Neuronal stem cell (in vitro differentiated cells): ENCODE measurements around the gene PTGR3.

Experiments
- DNase-seq: peaks from one replicate; pipeline ENCODE4 v3.0.0-alpha.2; 2013; ENCODE audit warnings: low spot score
- H2AFZ ChIP-seq: one replicate; pipeline ENCODE4 v1.6.1; 2013; ENCODE audit warnings: mild to moderate bottlenecking, low read length, inconsistent platforms
- H2AK5ac ChIP-seq: 2 replicates; pipeline ENCODE4 v1.6.1; 2013; ENCODE audit warnings: low read depth, mild to moderate bottlenecking, inconsistent platforms, low read length, moderate library complexity, mixed read lengths
- H2BK120ac ChIP-seq: 2 replicates; pipeline ENCODE4 v1.6.1; 2013; ENCODE audit warnings: low read depth, mild to moderate bottlenecking, inconsistent platforms, low read length, moderate library complexity, mixed read lengths
- H2BK12ac ChIP-seq: one replicate; pipeline ENCODE4 v1.6.1; 2013; ENCODE audit warnings: low read length, inconsistent platforms
- H2BK15ac ChIP-seq: 2 replicates; pipeline ENCODE4 v1.6.1; 2013; ENCODE audit warnings: mild to moderate bottlenecking, low read length, inconsistent platforms, mixed read lengths
- H2BK5ac ChIP-seq: one replicate; pipeline ENCODE4 v1.6.1; 2013; ENCODE audit warnings: inconsistent platforms, mild to moderate bottlenecking, low read length, moderate library complexity
- H3K14ac ChIP-seq: one replicate; pipeline ENCODE4 v1.6.1; 2013; ENCODE audit warnings: low read length, inconsistent platforms
- H3K18ac ChIP-seq: 2 replicates; pipeline ENCODE4 v1.6.1; 2013; ENCODE audit warnings: low read length, inconsistent platforms
- H3K23ac ChIP-seq: 2 replicates; pipeline ENCODE4 v1.6.1; 2013; ENCODE audit warnings: low read depth, mild to moderate bottlenecking, mixed read lengths, low read length, inconsistent platforms; ENCODE audit not compliant: poor library complexity
- H3K27ac ChIP-seq: replicated peaks from 3 replicates; pipeline ENCODE4 v1.5.1; 2013; ENCODE audit warnings: low read length, inconsistent platforms
- H3K27me3 ChIP-seq, 3 experiments: 2 replicates each; pipeline ENCODE4 v1.6.1; 2013; ENCODE audit warnings: low read length in 3 of 3, mild to moderate bottlenecking in 2 of 3, inconsistent platforms in 1 of 3, low read depth in 1 of 3, mixed read lengths in 1 of 3, moderate library complexity in 1 of 3; ENCODE audit not compliant: control insufficient read depth in 3 of 3, insufficient read depth in 3 of 3
- H3K36me3 ChIP-seq, 2 donors: replicated peaks in 1 of 2; 2 replicates each; pipeline ENCODE4 v1.6.1; 2013; ENCODE audit warnings: low read length in 2 of 2; ENCODE audit not compliant: control insufficient read depth in 2 of 2, insufficient read depth in 2 of 2
- H3K4ac ChIP-seq: 2 replicates; pipeline ENCODE4 v1.6.1; 2013; ENCODE audit warnings: inconsistent platforms, mild to moderate bottlenecking, low read length, moderate library complexity
- H3K4me1 ChIP-seq, 2 donors: 1 replicate in 1 of 2; 2 replicates in 1 of 2; pipeline ENCODE4 v1.6.1; 2013; ENCODE audit warnings: low read length in 2 of 2, low read depth in 1 of 2; ENCODE audit not compliant: control insufficient read depth in 2 of 2, insufficient read depth in 1 of 2
- H3K4me2 ChIP-seq: one replicate; pipeline ENCODE4 v1.6.1; 2013; ENCODE audit warnings: mild to moderate bottlenecking, low read length, inconsistent platforms; ENCODE audit not compliant: insufficient read depth, poor library complexity, severe bottlenecking
- H3K4me3 ChIP-seq, 2 donors: 2 replicates each; pipeline ENCODE4 v1.5.1; 2013; ENCODE audit warnings: low read length in 2 of 2, mild to moderate bottlenecking in 2 of 2, inconsistent platforms in 1 of 2, moderate library complexity in 1 of 2
- H3K79me1 ChIP-seq: one replicate; pipeline ENCODE4 v1.6.1; 2013; ENCODE audit warnings: low read depth, mild to moderate bottlenecking, inconsistent platforms, low read length, moderate library complexity
- H3K9ac ChIP-seq: one replicate; pipeline ENCODE4 v1.6.1; 2013; ENCODE audit warnings: mild to moderate bottlenecking, low read depth, low read length, inconsistent platforms; ENCODE audit not compliant: poor library complexity
- H3K9me3 ChIP-seq, 2 donors: replicated peaks in 1 of 2; 2 replicates each; pipeline versions ENCODE3 to v1.6.1; 2013; ENCODE audit warnings: low read length in 2 of 2, mild to moderate bottlenecking in 2 of 2, inconsistent platforms in 1 of 2, low read depth in 1 of 2, mixed read lengths in 1 of 2, moderate library complexity in 1 of 2; ENCODE audit not compliant: control insufficient read depth in 2 of 2, insufficient read depth in 1 of 2
- H4K8ac ChIP-seq: one replicate; pipeline ENCODE4 v1.6.1; 2013; ENCODE audit warnings: low read depth, mild to moderate bottlenecking, inconsistent platforms, low read length, moderate library complexity
- H4K91ac ChIP-seq: one replicate; pipeline ENCODE4 v1.6.1; 2013; ENCODE audit warnings: low read length, low read depth, mild to moderate bottlenecking, inconsistent platforms; ENCODE audit not compliant: poor library complexity
- WGBS, 2 donors: extraction: QIAGEN DNeasy Blood & Tissue Kit; methylation state at CpG; one replicate each; pipeline ENCODE4 v1.1.7; 2013; ENCODE audit warnings: missing lambda C conversion rate in 2 of 2, mixed read lengths in 1 of 2; ENCODE audit not compliant: insufficient read length in 2 of 2, insufficient replicate concordance in 1 of 2; ENCODE audit errors: extremely low coverage in 2 of 2; 5-methylcytosine and 5-hydroxymethylcytosine counted together

Gene PTGR3

DNA sequence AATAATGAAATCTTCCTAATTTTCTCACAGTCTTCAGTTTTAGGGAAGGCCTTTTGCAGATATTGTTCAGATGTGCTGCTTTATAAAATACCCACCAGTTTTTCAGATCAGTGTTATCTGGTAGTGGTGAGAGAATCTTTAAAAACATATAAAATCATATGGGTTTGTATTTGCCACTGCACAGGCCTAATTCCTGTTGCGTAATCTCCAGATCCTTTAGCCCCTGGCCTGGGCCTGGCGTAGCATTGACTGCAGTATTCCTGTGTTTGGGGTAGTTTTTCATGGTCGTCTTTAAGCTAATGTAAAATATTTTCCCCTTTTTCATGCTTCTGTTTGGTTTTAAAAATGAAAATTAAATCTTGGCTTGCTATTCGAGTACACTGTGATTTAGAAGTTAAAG, 44.8 kb upstream of the PTGR3 start:
- H2BK120ac ChIP-seq = no peak overlapping the region
- no peak overlapping the region for H2AK5ac ChIP-seq
- H2BK5ac ChIP-seq = no peak overlapping the region
- H3K4me3 ChIP-seq = no peak overlapping the region
- no peak overlapping the region for H3K27ac ChIP-seq
- no peak overlapping the region for H3K4ac ChIP-seq
- H3K4me1 ChIP-seq = no peaks in the 10 kb centered on the region
- H4K8ac ChIP-seq = no peak overlapping the region
- no peak overlapping the region for H2AFZ ChIP-seq
- no peak overlapping the region for H3K18ac ChIP-seq
- H3K14ac ChIP-seq = no peak overlapping the region
- no peak for DNase-seq
- no peaks in the 10 kb centered on the region for H3K27me3 ChIP-seq
- no peak overlapping the region for H2BK15ac ChIP-seq
- H3K23ac ChIP-seq = no peak overlapping the region
- no peaks in the 10 kb centered on the region for H3K36me3 ChIP-seq
- WGBS, 2 donors = no CpG with 5 or more reads among the region's 4 CpGs
- no peak overlapping the region for H2BK12ac ChIP-seq
- H3K4me2 ChIP-seq = no peak overlapping the region
- H4K91ac ChIP-seq = no peak overlapping the region
- H3K9ac ChIP-seq = no peak overlapping the region
- no peaks in the 10 kb centered on the region for H3K79me1 ChIP-seq
- no peaks in the 10 kb centered on the region for H3K9me3 ChIP-seq

DNA sequence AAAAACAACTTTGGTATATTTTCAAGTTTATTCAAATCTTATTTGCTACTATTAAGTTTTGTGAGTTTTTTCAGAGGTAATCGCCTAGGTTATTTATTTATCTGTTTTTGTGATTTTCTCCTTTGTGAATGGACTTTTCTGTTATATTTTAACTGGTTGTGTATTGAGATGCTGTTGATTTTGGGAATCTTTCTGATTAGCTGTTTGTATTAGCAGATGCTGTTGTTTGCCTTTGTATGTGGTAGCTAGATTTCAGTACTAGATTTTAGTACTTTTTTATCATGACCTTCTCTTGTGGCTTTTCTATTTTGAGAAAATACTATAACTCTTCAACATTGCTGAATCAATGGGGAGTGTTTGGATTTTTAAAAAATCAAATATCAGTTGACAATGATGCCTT, 44.1 kb upstream of the PTGR3 start:
- no peak overlapping the region for H3K4me3 ChIP-seq

DNA sequence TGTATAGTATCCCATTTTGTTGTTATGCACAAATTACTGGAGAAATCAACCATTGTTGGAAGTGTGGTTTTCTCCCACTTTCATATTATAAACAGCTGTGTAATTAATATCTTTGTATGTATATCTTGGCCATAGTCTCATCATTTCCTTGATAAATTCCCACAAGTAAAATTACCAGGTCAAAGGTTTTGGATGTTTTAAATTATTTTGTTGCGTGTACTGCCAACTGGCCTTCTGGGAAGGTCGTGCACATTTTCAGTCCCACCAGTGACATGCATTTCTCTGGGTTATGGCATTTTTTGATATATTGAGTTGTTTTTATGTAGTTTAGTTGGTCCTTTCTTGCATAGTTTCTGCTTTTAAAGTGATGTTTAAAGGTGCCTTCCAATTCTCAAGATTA, 43.2 kb upstream of the PTGR3 start:
- no peak overlapping the region for H2BK15ac ChIP-seq
- H3K4me1 ChIP-seq = no peaks in the 10 kb centered on the region
- H3K79me1 ChIP-seq = no peaks in the 10 kb centered on the region
- H3K9me3 ChIP-seq = no peaks in the 10 kb centered on the region
- no peaks in the 10 kb centered on the region for H3K27me3 ChIP-seq
- H2AFZ ChIP-seq = no peak overlapping the region
- no peaks in the 10 kb centered on the region for H3K36me3 ChIP-seq
- H3K9ac ChIP-seq = no peak overlapping the region
- no peak overlapping the region for H3K27ac ChIP-seq
- H4K8ac ChIP-seq = no peak overlapping the region
- H2AK5ac ChIP-seq = no peak overlapping the region
- no peak overlapping the region for H3K23ac ChIP-seq
- no peak for DNase-seq
- H3K18ac ChIP-seq = no peak overlapping the region
- no peak overlapping the region for H2BK12ac ChIP-seq
- no peak overlapping the region for H3K4ac ChIP-seq
- H3K4me2 ChIP-seq = no peak overlapping the region
- WGBS, 2 donors = no CpG with 5 or more reads among the region's 2 CpGs
- no peak overlapping the region for H4K91ac ChIP-seq
- no peak overlapping the region for H3K4me3 ChIP-seq
- H2BK120ac ChIP-seq = no peak overlapping the region
- no peak overlapping the region for H3K14ac ChIP-seq
- H2BK5ac ChIP-seq = no peak overlapping the region

More for the DNA sequence above, 44.1 kb upstream of the PTGR3 start:
- Histone ChIP-seq H3K4me1 (no peaks in the 10 kb centered on the region), H3K36me3 (no peaks in the 10 kb centered on the region), H2AFZ (no peak overlapping the region), H3K9me3 (no peaks in the 10 kb centered on the region), H3K79me1 (no peaks in the 10 kb centered on the region), H4K8ac (no peak overlapping the region), H4K91ac (no peak overlapping the region), H2BK5ac (no peak overlapping the region), H3K18ac (no peak overlapping the region), H3K9ac (no peak overlapping the region), H3K4ac (no peak overlapping the region), H2AK5ac (no peak overlapping the region), H2BK12ac (no peak overlapping the region), H2BK15ac (no peak overlapping the region), H3K27ac (no peak overlapping the region), H3K4me2 (no peak overlapping the region), H3K27me3 (no peaks in the 10 kb centered on the region), H3K23ac (no peak overlapping the region), H3K14ac (no peak overlapping the region), H2BK120ac (no peak overlapping the region)
- no peak for DNase-seq
- no CpG with 5 or more reads among the region's 1 CpG for WGBS, 2 donors

DNA sequence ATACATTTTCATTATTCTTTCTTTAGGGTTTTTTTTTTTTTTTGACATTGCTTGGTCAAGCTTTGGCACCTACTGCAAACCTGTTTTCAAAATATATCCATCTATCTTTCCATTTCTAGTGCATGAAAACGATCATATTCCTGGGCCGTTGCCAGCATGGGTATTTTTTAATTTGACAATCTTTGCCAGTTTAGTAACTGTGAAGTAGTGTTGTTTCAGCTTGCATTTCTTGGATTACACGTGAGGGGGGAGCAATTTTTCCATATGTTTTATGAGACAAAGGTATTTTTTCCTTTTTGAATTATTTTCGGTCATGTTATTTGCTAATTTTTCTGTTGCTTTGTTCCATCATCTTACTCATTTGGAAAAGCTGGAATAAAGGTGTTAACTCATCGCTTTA, 42.5 kb upstream of the PTGR3 start:
- no peak overlapping the region for H3K4ac ChIP-seq
- no peak overlapping the region for H2BK5ac ChIP-seq
- H3K4me1 ChIP-seq = no peaks in the 10 kb centered on the region
- no peak overlapping the region for H3K4me3 ChIP-seq
- no peak overlapping the region for H3K18ac ChIP-seq
- no peak overlapping the region for H2BK120ac ChIP-seq
- H3K36me3 ChIP-seq = no peaks in the 10 kb centered on the region
- no peak overlapping the region for H2BK12ac ChIP-seq
- no peaks in the 10 kb centered on the region for H3K79me1 ChIP-seq
- no peaks in the 10 kb centered on the region for H3K9me3 ChIP-seq
- no peaks in the 10 kb centered on the region for H3K27me3 ChIP-seq
- no peak overlapping the region for H3K27ac ChIP-seq
- no peak overlapping the region for H3K14ac ChIP-seq
- no peak for DNase-seq
- H2AK5ac ChIP-seq = no peak overlapping the region
- no CpG with 5 or more reads among the region's 5 CpGs for WGBS, 2 donors
- no peak overlapping the region for H2BK15ac ChIP-seq
- no peak overlapping the region for H2AFZ ChIP-seq
- H3K23ac ChIP-seq = no peak overlapping the region
- no peak overlapping the region for H4K8ac ChIP-seq
- H4K91ac ChIP-seq = no peak overlapping the region
- H3K9ac ChIP-seq = no peak overlapping the region
- no peak overlapping the region for H3K4me2 ChIP-seq
